Type B pancreatic cell (in vitro differentiated cells): ENCODE results near the gene GNAZ. TPM values are rescaled to one million over a fixed set of nuclear protein-coding genes. Genes with fewer than 3 reads are reported as not detected.
A peak's percentile ranks its signal among the peaks of the same experiment; 100 is the strongest.
"Not testable (repeated sequence)": the region's sequence is repeated elsewhere in the genome, so short reads cannot be mapped to it uniquely, and the experiment has no call there.

Experiments used
- DNase-seq: peaks from one replicate; pipeline ENCODE4 v3.0.0; 2021; ENCODE audit warnings: mixed read lengths; ENCODE audit not compliant: unreplicated experiment; ENCODE audit errors: extremely low spot score
- H3K27ac Mint-ChIP-seq: 2 replicates; pipeline ENCODE4 v1.8.0; 2021; ENCODE audit warnings: mild to moderate bottlenecking, mixed read lengths
- H3K27me3 Mint-ChIP-seq: 2 replicates; pipeline ENCODE4 v1.8.0; 2021; ENCODE audit warnings: mixed read lengths
- H3K36me3 Mint-ChIP-seq: 2 replicates; pipeline ENCODE4 v1.8.0; 2021; ENCODE audit warnings: mixed read lengths
- H3K4me1 Mint-ChIP-seq: one replicate; pipeline ENCODE4 v1.8.0; 2021; ENCODE audit warnings: mixed read lengths; ENCODE audit not compliant: unreplicated experiment
- H3K4me3 Mint-ChIP-seq: 2 replicates; pipeline ENCODE4 v1.8.0; 2021; ENCODE audit warnings: mild to moderate bottlenecking, mixed read lengths
- H3K9me3 Mint-ChIP-seq: 2 replicates; pipeline ENCODE4 v1.8.0; 2021; ENCODE audit warnings: mixed read lengths
- total RNA-seq: library from RNA; stranded (reverse); gene quantifications from 2 replicates; pipeline ENCODE4 v1.2.1, GENCODE V29; 2021; ENCODE audit warnings: low replicate concordance
- TF ChIP-seq, protein P1 (sequence below): fragments of 200-600 bp; sonication (generic); conservative IDR thresholded peaks from 2 replicates; pipeline ENCODE4 v1.5.0; 2021; ENCODE audit warnings: antibody characterized with exemption, mild to moderate bottlenecking

Gene GNAZ
- total RNA-seq, 1 donor from 2014 or later = 14.4 TPM

DNA sequence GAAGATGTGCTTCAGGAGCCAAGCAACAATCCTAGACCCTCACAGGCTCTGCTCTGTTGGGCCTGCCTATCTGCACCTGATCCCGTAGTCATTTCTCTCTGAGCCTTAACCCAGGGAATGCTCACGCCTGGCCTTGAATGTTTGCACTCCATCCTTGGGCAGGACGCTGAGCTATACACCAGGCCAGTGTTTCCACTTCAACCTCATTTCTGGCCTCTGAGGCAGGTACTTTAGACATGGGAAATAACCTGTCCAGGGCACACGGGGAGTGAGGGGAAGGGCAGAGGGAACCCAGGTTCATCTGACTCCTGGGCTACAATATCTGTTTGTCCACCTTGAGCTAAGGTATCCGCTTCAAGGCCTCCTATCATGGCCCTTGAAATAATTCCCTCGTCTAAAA lies 61.6 kb downstream of the GNAZ start:
- Mint-ChIP-seq H3K4me1 (peaks cover 6% of the 10 kb centered on the region), H3K4me3 (no peak overlapping the region), H3K27me3 (no peaks in the 10 kb centered on the region), H3K36me3 (no peaks in the 10 kb centered on the region), H3K9me3 (no peaks in the 10 kb centered on the region), H3K27ac (no peak overlapping the region)
- TF ChIP-seq, protein P1, sequence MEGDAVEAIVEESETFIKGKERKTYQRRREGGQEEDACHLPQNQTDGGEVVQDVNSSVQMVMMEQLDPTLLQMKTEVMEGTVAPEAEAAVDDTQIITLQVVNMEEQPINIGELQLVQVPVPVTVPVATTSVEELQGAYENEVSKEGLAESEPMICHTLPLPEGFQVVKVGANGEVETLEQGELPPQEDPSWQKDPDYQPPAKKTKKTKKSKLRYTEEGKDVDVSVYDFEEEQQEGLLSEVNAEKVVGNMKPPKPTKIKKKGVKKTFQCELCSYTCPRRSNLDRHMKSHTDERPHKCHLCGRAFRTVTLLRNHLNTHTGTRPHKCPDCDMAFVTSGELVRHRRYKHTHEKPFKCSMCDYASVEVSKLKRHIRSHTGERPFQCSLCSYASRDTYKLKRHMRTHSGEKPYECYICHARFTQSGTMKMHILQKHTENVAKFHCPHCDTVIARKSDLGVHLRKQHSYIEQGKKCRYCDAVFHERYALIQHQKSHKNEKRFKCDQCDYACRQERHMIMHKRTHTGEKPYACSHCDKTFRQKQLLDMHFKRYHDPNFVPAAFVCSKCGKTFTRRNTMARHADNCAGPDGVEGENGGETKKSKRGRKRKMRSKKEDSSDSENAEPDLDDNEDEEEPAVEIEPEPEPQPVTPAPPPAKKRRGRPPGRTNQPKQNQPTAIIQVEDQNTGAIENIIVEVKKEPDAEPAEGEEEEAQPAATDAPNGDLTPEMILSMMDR = no peak
- no peak for DNase-seq

DNA sequence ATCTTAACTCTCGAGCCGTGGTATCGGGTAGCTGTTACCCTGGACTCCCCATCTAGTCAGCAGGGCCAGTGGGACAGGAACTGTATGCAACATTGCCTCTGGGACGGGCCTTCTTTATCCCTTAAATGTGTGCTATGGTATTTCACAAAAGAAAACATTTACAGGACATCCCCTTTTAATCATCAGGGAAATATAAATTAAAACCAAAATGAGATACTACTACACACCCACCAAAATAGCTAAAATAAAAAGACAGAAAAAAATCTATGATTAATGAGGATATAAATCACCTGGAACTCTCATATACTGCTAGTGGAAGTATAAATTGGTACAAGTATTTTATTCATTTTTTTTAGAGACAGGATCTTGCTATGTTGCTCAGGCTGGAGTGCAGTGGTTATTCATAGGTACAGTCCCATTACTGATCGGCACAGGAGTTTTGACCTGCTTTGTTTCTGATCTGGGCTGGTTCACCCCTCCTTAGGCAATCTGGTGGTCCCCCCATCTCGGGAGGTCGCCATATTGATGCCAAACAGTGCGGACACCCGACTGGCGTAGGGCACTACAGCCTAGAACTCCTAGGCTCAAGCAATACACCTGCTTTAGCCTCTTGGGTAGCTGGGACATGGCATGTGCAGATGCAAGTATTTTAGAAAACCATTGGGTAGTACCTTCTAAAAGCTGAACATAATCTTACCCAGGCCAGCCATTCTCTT lies 62.2 kb downstream of the GNAZ start:
- Mint-ChIP-seq H3K9me3 (no peaks in the 10 kb centered on the region), H3K27ac (no peak overlapping the region), H3K4me1 (peaks cover 6% of the 10 kb centered on the region), H3K27me3 (no peaks in the 10 kb centered on the region), H3K4me3 (no peak overlapping the region), H3K36me3 (no peaks in the 10 kb centered on the region)
- DNase-seq = no peak
- TF ChIP-seq, protein P1 = no peak

DNA sequence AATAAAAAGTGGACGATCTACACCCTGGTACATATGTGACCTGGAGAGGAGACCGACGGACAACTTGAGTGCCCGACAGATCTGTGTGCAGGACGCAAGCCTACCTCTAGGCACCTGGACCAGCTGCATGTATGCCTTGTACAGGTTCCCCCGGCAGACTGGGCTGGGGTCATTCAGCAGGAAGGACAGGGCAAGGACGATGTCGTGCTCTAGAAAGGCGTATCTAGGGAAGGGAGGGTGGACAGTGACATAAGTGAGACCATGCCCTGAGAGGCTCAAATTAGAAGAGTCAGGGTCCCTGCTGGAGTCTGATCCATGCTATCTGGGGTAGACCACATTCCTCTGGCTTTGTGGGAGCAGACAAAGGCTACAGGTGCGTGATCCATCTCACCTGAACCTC lies 63.6 kb downstream of the GNAZ start:
- TF ChIP-seq, protein P1 = no peak
- Mint-ChIP-seq H3K27ac (no peak overlapping the region), H3K36me3 (no peaks in the 10 kb centered on the region), H3K9me3 (no peaks in the 10 kb centered on the region), H3K4me1 (peaks cover 9% of the 10 kb centered on the region), H3K4me3 (no peak overlapping the region), H3K27me3 (no peaks in the 10 kb centered on the region)
- no peak for DNase-seq

DNA sequence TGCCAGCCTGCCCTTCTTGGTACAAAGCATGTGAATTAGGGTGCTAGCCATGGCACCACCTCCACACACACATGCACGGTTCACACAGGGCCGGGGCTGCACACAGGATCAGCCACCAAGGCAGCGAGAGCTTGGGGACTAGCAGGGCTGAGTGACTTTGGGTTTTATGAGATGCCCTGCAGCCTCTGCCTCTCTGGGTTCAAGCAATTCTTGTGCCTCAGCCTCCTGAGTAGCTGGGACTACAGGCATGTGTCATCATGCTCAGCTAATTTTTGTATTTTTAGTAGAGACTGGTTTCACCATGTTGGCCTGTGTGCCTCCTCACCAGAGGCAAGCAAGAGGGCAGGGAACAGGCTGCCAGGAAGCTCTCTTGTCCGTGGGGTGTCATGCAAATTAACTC lies 66.7 kb downstream of the GNAZ start:
- not testable (repeated sequence) for H3K27me3 Mint-ChIP-seq, H3K27ac Mint-ChIP-seq, H3K36me3 Mint-ChIP-seq, DNase-seq, H3K9me3 Mint-ChIP-seq, H3K4me3 Mint-ChIP-seq
- peaks cover 13% of the 10 kb centered on the region for H3K4me1 Mint-ChIP-seq

DNA sequence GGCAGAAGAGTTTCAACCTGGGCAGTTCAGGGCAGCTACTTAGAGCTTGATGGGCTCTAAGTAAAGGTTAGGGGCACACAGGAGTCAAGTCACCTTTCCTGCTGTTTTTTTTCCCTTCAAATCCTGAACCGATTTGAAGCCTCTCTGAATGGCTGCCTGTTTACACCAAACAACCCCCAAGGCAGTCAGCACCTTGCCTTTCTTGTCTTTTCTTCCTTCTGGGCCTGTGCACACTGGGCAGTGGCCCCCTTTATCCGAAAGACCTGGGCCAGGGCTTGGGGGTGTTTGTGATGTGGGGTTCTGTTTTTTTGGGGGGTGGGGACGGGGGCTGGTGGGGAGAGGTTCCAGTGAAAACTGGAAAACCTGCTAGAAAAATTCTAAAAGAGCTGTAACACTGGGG lies 67.1 kb downstream of the GNAZ start:
- H3K27ac Mint-ChIP-seq = no peak overlapping the region
- no peaks in the 10 kb centered on the region for H3K9me3 Mint-ChIP-seq
- no peak for DNase-seq
- H3K4me3 Mint-ChIP-seq = no peak overlapping the region
- H3K4me1 Mint-ChIP-seq = peaks cover 14% of the 10 kb centered on the region
- no peaks in the 10 kb centered on the region for H3K36me3 Mint-ChIP-seq
- TF ChIP-seq, protein P1 = no peak
- no peaks in the 10 kb centered on the region for H3K27me3 Mint-ChIP-seq

DNA sequence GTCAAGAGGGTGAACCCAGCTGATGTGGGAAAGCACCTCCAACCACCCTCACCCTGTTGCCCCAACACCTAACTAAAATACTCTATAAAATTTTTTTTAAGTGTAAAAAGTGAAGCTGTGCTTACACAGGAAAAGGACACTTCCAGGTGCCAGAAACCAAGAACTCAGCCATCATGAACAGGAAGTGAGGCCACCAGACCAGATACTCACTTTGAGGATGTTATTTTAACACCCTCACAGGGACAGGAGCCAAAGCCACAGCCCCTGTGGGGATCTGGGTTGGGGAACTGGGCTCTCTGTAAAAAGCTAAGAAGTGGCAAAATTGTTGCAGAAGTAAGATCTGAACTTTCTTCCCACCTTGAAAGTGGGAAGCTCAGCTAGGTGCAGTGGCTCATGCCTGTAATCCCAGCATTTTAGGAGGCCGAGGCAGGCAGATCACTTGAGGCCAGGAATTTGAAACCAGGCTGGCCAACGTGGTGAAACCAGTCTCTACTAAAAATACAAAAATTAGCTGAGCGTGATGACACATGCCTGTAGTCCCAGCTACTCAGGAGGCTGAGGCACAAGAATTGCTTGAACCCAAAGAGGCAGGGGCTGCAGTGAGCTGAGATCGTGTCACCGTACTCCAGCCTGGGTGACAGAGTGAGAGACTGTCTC lies 67.7 kb downstream of the GNAZ start:
- Mint-ChIP-seq H3K4me1 (peaks cover 19% of the 10 kb centered on the region), H3K4me3 (no peak overlapping the region), H3K9me3 (no peaks in the 10 kb centered on the region), H3K27me3 (no peaks in the 10 kb centered on the region), H3K27ac (peak overlapping the region; percentile 36), H3K36me3 (no peaks in the 10 kb centered on the region)
- DNase-seq = no peak
- TF ChIP-seq, protein P1 = no peak
